ENCODE results near the gene FGD3.

- TF ChIP-seq CTCF (IDR thresholded peaks at IDR 0.05; ENCODE audit: borderline replicate concordance, extremely low read depth, low read length, poor library complexity, severe bottlenecking) (no peak), EZH2 (IDR thresholded peaks at IDR 0.05; ENCODE audit: borderline replicate concordance, low read depth, low read length, severe bottlenecking) (no peak)
These were observed 85.2 kb downstream of the FGD3 start for GRCh38 chr9:93032545-93032944.
